HS-5 (cell line): ENCODE data around the gene AHRR.
"Not testable (repeated sequence)": the region's sequence is repeated elsewhere in the genome, so short reads cannot be mapped to it uniquely, and the experiment has no call there.

Experiments used
- DNase-seq: peaks from one replicate; pipeline ENCODE4 v3.0.0-alpha.2; 2012; ENCODE audit warnings: low read depth

Gene AHRR

DNA sequence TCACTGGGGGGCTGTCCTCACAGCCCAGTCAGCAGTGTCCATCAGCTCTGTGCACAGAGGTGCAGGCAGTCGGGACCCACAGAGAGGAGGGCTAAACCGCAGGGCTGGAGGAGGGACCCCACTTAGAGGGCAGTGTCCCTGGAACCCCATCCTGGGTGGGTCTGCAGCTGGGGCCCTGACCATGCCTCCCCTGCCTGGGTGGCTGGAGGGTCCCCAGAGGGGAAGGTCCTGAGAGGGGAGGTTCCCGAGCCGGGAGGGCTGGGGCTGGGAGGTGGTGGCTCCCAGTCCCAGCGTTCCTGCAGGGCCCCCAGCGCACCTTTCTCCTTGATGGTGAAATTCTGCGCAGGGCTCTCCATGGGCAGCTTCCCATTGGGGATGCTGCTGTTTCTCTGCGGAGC is 154.2 kb downstream of the AHRR start:
- DNase-seq, result no peak

DNA sequence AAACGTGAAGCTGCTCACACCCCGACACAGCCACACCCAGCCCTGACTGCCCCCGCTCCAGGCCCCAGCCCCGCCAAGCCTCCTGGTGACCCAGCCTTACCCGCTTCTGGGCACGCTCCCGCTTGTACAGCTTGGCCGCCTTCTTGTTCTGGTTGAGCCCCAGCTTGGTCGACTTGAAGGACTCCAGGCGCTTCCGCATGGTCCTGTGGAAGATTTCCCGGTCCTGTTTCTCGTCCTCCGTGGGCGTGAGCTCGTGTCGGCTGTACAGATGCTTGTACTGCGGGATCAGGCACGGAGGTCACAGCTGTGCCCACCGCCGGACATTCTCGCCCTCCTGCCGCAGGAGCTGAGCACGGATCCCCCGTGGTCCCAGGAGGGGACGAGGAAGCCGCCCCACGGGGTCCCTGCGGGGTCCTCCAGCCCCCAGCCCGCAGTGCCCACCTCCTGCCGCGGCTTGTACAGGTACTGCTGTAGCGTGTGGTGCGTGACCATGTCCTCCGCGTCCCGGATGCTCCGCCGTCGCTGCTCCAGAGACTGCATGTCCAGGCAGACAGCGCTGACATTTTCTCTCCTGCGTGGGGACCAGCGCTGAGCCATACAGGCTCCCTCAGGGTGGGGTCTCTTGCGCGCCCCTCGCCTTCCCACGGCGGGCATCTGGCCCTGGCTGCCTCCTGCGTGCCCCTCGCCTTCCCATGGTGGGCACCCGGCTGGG is 154.7 kb downstream of the AHRR start:
- no peak for DNase-seq

DNA sequence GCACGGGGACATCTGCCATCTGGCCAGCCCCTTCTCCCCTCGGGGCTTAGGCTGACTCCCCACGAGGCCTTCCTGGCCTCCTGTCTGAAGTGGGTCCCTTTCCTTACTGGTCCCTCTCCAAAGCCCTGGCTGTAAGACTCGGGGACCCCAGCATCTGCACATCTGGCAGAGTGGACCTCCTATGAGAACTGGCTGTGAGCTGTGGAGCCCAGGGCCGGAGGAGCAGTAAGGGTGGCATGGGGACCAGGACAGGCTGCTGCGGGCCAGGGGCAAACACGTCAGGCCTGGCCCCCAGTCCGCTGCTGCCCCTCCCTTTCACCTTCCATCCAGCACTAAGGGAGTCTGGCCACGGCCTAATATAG is 155.3 kb downstream of the AHRR start:
- no peak for DNase-seq

DNA sequence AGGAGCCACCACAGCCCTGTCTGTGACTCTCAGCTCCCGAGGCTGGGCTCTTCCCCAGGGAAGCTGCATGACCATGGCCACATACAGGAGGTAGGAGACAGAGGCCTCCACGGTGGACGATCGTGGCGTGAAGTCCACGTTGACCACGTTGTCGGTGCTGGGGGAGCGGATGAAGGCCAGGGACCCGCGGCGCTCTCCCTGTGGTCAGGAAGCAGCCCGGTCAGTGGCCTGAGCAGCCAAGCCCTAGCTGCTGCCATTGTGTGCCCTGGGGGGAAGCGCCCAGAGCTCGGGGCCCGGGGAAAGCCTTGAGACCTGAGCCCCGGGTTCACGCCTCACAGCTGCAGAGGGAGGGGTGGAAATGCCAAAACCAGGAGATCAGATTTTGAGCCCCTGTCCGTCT is 155.7 kb downstream of the AHRR start:
- no peak for DNase-seq

DNA sequence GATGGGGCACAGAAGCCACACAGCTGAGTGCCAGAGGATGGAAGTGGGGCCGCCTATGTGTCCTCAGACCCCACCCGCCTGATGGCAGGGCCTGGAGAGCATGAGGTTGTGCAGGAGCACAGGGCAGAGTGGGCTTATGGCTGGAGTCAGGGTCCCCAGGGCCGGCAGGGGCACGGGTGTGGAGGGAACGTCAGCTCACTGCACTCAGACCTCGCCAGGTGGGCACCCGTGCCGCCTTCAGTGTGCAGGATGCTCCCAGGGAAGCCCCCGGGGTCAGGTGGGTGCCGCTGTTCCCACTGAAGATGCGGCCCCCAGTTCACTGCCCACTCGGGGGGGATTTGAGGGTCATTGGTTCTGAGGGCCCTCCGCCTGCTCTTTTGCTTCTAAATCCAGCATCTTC is 156.4 kb downstream of the AHRR start:
- DNase-seq, result no peak

DNA sequence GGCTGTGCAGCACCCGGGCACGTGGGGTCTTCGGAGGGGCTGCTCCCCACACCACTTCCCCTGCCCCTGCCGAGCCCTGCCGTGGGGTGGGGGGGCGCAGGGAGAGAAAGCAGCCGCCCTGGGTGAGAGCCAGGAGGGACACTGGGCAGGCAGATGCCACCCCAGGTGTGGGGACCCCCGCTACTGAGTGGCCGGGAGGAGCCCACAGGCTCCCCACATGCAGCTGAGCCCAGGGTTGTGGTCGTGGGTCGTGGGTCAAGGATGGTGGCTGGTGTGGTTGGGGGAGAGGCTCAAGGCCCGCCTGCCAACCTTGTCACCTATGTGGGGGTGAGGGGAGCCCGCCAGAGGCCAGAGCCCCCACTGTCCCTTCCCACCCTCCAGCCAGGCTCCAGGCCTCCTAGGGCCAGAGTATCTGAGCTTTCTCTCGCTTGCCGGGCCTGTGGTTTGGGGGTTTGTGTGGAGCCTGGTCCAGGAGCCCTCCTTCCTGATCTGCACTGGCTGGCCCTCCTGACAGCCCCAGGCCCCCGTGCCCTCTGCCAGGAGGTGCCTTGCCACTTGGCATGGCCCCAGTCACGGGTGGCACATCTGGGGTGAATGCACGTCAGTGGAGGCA is 157.0 kb downstream of the AHRR start:
- no peak for DNase-seq

DNA sequence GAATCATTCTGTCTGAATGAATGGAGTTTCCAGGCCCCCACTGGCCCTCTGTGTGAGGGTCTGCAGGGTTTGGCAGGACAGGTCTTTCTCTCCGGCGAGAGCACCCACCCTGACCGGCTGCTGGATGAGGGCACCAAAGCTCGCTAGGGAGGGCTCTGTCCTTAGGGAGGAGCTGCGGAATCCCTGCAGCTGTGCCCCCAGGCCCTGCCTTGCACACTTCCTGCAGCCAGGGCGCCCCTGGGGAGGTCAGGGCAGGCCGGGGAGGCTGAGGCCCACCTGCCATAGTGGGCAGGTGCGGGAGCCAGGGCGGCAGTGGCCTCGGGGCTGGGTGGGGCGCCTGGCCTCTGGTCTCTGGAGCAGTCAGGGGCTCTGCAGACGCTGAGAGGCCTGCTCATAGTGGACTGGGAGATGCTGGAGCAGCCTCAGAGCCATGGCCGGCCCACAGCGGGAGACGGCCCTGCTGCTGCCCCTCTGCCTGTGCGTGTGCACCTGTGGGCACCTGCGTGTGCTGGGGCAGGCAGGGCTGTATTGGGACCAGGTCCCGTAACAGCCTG is 157.5 kb downstream of the AHRR start:
- no peak for DNase-seq

DNA sequence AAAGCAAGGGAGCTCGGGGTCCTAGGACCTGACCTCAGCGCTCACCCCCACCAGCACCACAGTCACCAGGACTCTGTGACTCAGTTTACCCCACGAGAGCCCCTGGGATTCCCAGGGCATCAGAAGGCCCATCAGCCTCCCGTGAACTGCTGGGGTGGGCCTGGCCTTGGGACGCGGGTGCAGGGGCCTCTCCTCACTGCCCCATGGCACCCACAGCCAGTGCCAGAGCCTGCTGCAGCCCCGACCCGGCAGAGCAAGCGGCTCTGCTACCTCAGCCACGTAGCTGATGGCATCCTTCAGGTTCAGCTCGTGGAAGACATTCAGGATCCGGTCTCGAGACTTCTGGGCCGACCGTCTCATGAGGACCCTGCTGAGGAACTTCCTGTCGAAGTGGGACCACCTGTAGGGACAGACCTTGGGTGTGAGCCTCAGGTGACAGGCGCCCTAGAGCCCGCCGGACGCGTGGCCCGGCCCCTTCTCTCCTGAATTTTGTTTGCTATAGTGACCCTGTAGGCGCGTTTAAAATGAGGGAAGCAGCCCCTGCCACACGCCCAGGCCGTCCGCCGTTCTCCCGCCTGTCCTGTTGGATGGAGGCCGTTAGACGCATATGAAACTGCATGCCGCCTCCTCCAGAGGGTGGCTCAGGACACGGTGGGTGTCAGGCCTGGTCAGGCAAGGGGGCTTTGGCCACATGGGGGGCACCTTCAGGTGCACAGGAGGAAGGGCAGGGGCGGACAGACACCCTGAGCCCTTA is 158.2 kb downstream of the AHRR start:
- DNase-seq, result no peak

DNA sequence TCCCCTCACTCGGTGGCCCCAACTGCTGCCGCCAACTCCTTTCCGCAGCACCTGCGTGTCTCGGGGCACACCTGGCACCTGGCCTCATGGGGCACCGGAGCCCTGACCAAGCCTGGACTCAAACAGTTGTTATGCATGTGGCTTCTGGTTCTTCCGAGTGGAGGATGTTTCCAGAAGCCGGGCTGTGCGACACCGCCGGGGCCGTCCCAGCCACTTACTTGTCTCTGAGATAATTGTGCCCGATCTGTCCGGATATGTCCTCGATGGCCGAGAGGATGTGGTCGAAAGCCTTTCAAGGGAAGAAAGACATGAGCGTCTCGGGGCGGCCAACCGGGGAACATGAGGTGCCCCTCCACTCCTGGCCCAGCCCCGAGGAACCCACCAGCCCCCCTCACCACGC is 159.8 kb downstream of the AHRR start:
- no peak for DNase-seq

DNA sequence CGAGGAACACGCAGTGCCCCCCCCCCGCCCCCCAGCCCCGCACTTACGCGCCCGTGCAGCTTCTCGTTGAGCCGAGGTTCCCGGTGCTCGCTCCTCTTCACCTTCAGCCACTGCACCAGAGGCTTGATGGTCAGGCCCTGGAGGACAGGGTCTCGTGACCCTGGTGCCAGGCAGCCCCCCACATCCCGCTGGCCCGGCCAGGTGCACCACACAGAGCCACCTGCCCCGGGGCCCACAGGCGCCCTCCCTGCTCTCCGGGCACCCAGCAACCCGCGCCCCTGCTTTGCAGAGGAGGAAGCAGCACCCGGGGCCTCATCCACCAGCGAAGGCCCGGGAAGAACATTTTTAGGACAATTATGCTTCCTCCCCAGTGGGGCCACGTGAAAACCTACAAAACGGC is 160.5 kb downstream of the AHRR start:
- no peak for DNase-seq

DNA sequence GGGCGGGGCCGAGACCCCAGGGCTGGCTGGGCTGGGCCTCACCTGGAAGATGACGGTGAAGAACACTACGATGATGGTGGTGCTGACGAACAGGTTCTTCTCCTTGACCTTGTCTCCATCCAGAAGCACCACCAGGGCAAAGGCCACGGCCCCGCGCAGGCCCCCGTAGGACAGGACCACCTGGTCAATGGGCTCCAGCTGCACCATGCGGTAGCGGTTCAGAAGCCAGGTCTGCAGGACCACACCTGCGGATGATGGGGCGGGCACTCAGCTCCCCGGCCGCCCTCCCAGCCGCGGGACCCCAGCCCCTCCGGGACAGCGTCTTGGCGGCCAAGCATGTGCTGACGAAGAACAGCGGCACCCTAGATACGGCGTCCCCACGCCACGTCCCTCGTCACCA is 161.0 kb downstream of the AHRR start:
- DNase-seq, result no peak

DNA sequence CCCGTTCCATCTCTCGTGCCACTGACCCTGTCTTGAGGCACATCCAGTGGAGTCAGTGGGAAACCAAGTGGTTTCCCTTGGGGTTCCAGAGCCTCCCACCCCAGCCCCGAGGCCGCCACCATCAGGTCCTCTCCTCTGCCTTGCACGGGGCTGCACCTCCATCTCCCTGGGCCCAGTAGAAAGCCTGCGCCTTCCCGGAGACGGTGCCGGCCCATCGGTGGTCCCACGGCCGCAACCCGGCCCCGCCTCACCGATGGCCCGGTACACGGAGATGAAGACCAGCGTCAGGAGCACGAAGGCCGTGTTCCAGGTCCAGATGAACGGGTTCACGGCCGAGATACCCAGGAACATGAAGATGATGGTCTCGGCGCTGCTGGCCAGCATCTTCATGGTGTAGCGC is 161.5 kb downstream of the AHRR start:
- DNase-seq, result no peak

DNA sequence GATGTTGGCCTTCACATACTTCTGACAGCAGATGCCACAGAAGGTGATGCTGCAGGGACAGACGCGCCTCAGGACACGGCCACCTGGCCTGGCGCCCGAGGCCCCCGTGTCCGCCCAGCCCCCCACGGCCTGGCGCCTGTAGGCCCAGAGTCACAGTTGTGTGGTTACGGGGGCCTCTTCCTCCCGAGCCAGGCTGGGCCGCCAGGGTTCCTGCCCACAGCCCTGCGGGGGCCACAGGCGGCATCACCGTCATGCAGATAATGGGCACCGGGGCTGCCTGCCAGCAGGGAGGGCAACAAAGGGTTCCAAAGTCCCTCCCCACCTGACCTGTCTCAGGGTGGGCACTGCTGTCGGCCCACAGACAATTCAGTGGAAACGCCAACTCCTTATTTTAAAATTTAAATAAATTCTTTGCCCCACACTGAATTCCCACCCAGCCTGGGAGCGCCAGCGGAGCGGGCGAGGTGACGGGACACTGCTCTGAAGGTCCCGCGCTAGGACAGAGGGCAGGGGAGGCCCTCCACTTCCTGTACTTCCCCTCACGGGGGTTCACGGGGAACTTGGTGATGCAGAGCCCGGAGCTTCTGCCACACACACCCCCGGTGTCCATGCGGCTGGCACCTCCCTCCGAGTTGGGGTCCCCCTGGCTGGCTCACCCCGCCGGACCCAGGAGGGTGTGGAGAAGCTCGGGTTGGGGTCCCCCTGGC is 162.1 kb downstream of the AHRR start:
- DNase-seq, result no peak

DNA sequence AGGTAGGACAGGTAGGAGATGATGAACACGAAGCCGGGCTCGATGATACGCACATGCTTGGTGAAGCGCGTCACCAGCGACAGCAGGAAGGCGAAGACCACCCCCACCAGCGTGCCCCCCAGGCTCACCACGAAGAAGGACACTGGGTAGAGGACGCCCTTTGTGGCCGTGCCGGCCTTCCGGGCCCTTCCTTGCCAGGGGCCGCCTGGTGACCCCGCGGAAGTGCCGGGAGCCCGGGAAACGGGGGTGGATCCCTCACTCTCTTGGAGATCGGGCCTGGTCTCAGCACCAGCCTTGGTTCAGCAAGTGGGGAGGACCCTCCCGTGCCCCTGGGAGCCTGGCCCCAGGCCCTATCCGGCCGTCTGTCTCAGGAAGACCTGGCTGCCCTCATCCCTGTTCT is 163.0 kb downstream of the AHRR start:
- no peak for DNase-seq

DNA sequence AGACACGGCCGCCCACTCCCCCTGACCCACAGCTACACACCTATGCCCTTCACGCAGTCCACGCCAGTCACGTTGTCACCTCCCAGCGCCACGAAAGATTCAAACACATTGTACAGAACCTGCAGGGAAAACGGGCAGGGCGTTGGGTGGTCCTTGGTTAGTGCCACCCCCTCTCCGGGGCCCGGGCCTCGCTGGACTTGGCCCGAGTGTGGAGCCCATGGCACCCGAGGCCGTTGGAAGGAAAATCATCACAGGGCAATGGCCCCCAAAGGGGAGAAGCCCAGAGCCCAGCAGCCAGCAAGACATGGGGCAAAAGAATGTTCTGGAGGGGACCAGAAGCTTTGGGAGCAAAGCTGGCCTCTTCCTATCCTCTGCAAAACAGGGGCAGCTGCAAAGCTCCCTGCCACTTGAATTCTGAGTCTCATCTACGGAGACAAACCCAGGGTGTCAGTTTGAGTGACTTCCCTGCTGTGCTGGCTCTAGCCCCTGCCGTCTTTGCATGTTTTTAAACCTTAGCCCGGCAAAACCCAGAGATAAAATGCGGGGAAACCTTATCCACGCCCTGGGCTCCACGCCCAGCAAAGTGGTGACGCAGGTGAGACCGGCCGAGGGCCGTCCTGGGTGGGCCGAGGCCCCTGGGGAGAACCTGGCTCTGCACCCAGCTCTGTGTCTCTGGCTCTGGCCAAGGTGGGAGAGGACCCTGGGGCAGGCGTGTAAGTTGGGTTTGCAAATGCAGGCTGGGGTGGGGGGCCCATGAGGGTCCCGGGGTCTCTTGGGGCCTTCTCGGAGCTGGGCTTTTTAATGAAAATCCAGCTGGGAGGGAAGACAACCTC is 163.8 kb downstream of the AHRR start:
- DNase-seq, result no peak

DNA sequence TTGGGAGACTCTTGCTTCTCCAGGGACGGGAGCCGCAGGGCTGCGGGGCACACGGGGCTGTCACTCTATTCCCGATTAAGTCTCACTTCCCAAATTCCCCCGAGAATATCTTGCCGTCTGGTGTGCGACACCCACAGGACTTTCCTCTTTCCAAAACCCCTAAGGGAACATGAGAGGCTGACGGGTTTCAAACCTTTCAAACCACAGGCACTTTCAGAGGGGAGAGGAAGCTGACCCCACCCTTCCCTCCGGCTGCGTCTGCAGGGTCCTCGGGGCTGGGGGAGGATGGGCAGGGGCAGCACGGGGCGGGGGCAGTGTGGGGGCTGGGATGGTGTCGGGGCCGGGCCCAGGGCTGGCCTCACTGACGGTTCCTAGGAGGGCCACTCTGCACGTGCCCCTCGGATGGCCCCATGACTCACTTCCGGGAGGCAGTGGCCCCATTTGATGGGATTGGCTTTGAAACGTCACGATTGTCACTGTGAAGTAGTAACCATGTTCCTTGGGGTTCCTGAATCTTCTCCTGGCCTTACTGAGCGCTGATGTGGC is 164.5 kb downstream of the AHRR start:
- DNase-seq, result no peak

DNA sequence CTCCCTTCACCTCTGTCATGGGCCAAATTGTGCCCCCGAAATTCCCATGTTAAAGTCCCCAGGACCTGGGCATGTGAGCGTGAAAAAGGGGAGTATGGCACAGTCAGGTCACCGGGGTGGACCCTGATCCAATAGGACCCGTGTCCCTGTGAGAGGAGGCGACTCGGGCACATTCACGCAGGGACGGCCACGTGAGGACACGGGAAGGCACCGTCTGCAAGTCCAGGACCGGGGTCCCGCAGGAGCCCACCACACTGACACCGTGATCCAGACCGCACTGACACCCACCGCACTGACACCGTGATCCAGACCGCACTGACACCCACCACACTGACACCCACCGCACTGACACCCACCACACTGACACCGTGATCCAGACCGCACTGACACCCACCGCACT is 165.1 kb downstream of the AHRR start:
- DNase-seq, result not testable (repeated sequence)
